CMK (cell line): ENCODE measurements around the gene GMNN.

Experiments
- DNase-seq: peaks from one replicate; pipeline ENCODE4 v3.0.0-alpha.2; 2010; ENCODE audit warnings: low read depth

The GMNN gene

GRCh38 chr6:24807584-24807983 is 32.8 kb downstream of the GMNN start:
- DNase-seq, result no peak

- DNase-seq, result no peak
These were observed 35.0 kb downstream of the GMNN start for GRCh38 chr6:24809728-24810127.

GRCh38 chr6:24818346-24818745 is 43.6 kb downstream of the GMNN start:
- no peak for DNase-seq

- no peak for DNase-seq
These were observed 47.2 kb downstream of the GMNN start for GRCh38 chr6:24821860-24822444.

- DNase-seq, result no peak
These were observed 48.0 kb downstream of the GMNN start for GRCh38 chr6:24822696-24823095.

- no peak for DNase-seq
These were observed 48.4 kb downstream of the GMNN start for GRCh38 chr6:24823185-24823584.

GRCh38 chr6:24824142-24824938 is 49.6 kb downstream of the GMNN start:
- DNase-seq, result no peak

GRCh38 chr6:24825130-24825630 is 50.4 kb downstream of the GMNN start:
- DNase-seq, result no peak

- no peak for DNase-seq
These were observed 52.4 kb downstream of the GMNN start for GRCh38 chr6:24827162-24827561.

GRCh38 chr6:24827970-24828369 is 53.2 kb downstream of the GMNN start:
- DNase-seq, result no peak

GRCh38 chr6:24829657-24830056 is 54.9 kb downstream of the GMNN start:
- no peak for DNase-seq

GRCh38 chr6:24831771-24832716 is 57.3 kb downstream of the GMNN start:
- no peak for DNase-seq

GRCh38 chr6:24832794-24833193 is 58.1 kb downstream of the GMNN start:
- DNase-seq, result no peak

GRCh38 chr6:24833711-24834386 is 59.1 kb downstream of the GMNN start:
- no peak for DNase-seq
